Ishikawa (cell line): Measurements from ENCODE around the gene ADAM30.

Experiments used
- MAX ChIP-seq: IDR thresholded peaks from 2 replicates; pipeline ENCODE4 v1.6.1; 2012
- NFIC ChIP-seq: IDR thresholded peaks from 2 replicates; pipeline ENCODE4 v1.6.1; 2012
- RAD21 ChIP-seq: IDR thresholded peaks from 2 replicates; pipeline ENCODE4 v1.6.1; 2012; ENCODE audit warnings: low read depth
- REST ChIP-seq: IDR thresholded peaks from 2 replicates; pipeline ENCODE4 v1.6.1; 2012; ENCODE audit warnings: low read depth, mild to moderate bottlenecking
- ZBTB7A ChIP-seq: IDR thresholded peaks from 2 replicates; pipeline ENCODE4 v1.6.1; 2012; ENCODE audit warnings: low read depth

- TF ChIP-seq RAD21 (no peak), REST (no peak), ZBTB7A (no peak), MAX (no peak), NFIC (no peak)
Measured at GRCh38 chr1:119866451-119866850, 29.9 kb downstream of the ADAM30 start.
